DOHH2 (cell line): ENCODE data around the gene ARV1.

ENCODE experiments used
- H3F3A ChIP-seq: fragments of 200-600 bp; sonication (generic), shearing (Covaris generic); 2 replicates; pipeline ENCODE4 v1.6.0; 2016; ENCODE audit warnings: antibody characterized with exemption, mild to moderate bottlenecking; ENCODE audit not compliant: control insufficient read depth, insufficient read depth
- H3K27ac ChIP-seq: fragments of 200-600 bp; sonication (generic); 2 replicates; pipeline ENCODE4 v1.5.1; 2014; ENCODE audit warnings: low read depth, mild to moderate bottlenecking, low read length, moderate library complexity
- H3K27me3 ChIP-seq: fragments of 200-600 bp; sonication (generic); 2 replicates; pipeline ENCODE4 v1.6.1; 2014; ENCODE audit warnings: mild to moderate bottlenecking, low read length, mixed read lengths; ENCODE audit not compliant: control insufficient read depth
- H3K36me3 ChIP-seq: fragments of 200-600 bp; sonication (generic); 2 replicates; pipeline ENCODE4 v1.6.1; 2014; ENCODE audit warnings: mild to moderate bottlenecking, low read length, moderate library complexity, mixed read lengths; ENCODE audit not compliant: control insufficient read depth
- H3K4me1 ChIP-seq: fragments of 200-600 bp; sonication (generic); 2 replicates; pipeline ENCODE4 v1.6.1; 2014; ENCODE audit warnings: mild to moderate bottlenecking, low read length, mixed read lengths; ENCODE audit not compliant: control insufficient read depth
- H3K4me2 ChIP-seq: fragments of 200-600 bp; sonication (generic); 2 replicates; pipeline ENCODE4 v1.6.0; 2014; ENCODE audit warnings: mild to moderate bottlenecking, low read length, moderate library complexity
- H3K4me3 ChIP-seq: fragments of 200-600 bp; sonication (generic); 2 replicates; pipeline ENCODE4 v1.5.1; 2014; ENCODE audit warnings: mild to moderate bottlenecking, low read length, mixed read lengths
- H3K79me2 ChIP-seq: fragments of 200-600 bp; sonication (generic); 2 replicates; pipeline ENCODE4 v1.6.1; 2014; ENCODE audit warnings: mild to moderate bottlenecking, low read length, mixed read lengths; ENCODE audit not compliant: control insufficient read depth
- H3K9me2 ChIP-seq: fragments of 200-600 bp; sonication (generic); replicated peaks from 2 replicates; pipeline ENCODE4 v1.6.1; 2014; ENCODE audit warnings: mild to moderate bottlenecking, low read length, mixed read lengths; ENCODE audit not compliant: control insufficient read depth
- H3K9me3 ChIP-seq: fragments of 200-600 bp; sonication (generic); 2 replicates; pipeline ENCODE4 v1.6.1; 2014; ENCODE audit warnings: antibody characterized with exemption, low read length, mixed read lengths; ENCODE audit not compliant: control insufficient read depth, insufficient read depth
- H4K20me1 ChIP-seq: fragments of 200-600 bp; sonication (generic); 2 replicates; pipeline ENCODE4 v1.6.0; 2014; ENCODE audit warnings: low read depth, mild to moderate bottlenecking, antibody characterized with exemption, low read length, moderate library complexity; ENCODE audit not compliant: control insufficient read depth, insufficient read depth
- EZH2phosphoT487 ChIP-seq: fragments of 200-600 bp; sonication (generic); IDR thresholded peaks from 2 replicates; pipeline ENCODE4 v1.6.1; 2017; ENCODE audit warnings: borderline replicate concordance, mild to moderate bottlenecking, antibody characterized with exemption, low read length, moderate library complexity, mixed read lengths
- TF ChIP-seq, protein P1 (sequence below): fragments of 200-600 bp; sonication (generic); IDR thresholded peaks from one replicate; pipeline ENCODE4 v1.5.1; 2014; ENCODE audit warnings: antibody characterized with exemption, mild to moderate bottlenecking, low read depth, low read length; ENCODE audit not compliant: poor library complexity, severe bottlenecking

The ARV1 gene

DNA sequence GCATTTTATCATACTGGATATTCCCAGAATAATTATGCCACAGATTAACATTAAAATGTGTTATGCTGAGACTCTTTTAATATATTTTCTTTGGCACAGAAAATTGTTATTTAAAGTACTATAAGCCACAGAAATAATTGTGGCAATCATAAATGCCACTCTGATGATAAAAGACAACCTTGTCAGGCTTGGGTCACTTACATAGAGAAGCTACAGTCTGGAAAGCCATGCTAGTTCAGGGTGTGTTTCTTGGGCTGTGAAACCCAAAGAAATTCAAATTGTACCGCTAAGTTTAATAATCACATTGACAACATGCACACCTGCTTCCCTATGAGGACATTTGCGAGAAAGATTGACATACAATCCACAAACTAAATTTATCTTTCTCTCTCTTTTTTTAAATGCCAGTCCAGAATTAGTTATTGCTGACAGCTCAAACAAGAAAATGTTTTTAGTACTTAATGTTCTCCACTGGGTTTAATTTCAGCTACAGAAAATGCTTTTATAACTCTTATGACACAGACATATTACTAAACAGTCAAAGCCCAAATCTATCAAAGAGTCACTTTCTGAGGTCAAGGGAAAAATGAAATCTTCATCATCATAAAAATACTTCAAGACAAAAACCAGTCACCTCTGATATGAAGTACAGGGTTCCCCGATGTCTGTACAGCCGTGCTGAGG is 38.9 kb upstream of the ARV1 start:
- H3K9me3 ChIP-seq: no peaks in the 10 kb centered on the region
- no peaks in the 10 kb centered on the region for H3K79me2 ChIP-seq
- H3K4me2 ChIP-seq: peak overlapping the region; percentile 42
- H3K27ac ChIP-seq: no peak overlapping the region; the same call in 1 of the 2 replicates
- TF ChIP-seq, protein P1, sequence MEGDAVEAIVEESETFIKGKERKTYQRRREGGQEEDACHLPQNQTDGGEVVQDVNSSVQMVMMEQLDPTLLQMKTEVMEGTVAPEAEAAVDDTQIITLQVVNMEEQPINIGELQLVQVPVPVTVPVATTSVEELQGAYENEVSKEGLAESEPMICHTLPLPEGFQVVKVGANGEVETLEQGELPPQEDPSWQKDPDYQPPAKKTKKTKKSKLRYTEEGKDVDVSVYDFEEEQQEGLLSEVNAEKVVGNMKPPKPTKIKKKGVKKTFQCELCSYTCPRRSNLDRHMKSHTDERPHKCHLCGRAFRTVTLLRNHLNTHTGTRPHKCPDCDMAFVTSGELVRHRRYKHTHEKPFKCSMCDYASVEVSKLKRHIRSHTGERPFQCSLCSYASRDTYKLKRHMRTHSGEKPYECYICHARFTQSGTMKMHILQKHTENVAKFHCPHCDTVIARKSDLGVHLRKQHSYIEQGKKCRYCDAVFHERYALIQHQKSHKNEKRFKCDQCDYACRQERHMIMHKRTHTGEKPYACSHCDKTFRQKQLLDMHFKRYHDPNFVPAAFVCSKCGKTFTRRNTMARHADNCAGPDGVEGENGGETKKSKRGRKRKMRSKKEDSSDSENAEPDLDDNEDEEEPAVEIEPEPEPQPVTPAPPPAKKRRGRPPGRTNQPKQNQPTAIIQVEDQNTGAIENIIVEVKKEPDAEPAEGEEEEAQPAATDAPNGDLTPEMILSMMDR: no peak
- TF ChIP-seq EZH2phosphoT487: no peak
- 0 out of 2 replicates have a peak overlapping the region, but pooled peaks have one; percentile 14 for H3K4me3 ChIP-seq
- H4K20me1 ChIP-seq: peaks cover 3% of the 10 kb centered on the region; the same call in 1 of the 2 replicates
- H3K9me2 ChIP-seq: no peaks in the 10 kb centered on the region
- no peaks in the 10 kb centered on the region for H3K27me3 ChIP-seq
- H3F3A ChIP-seq: no peaks in the 10 kb centered on the region
- peaks cover 19% of the 10 kb centered on the region for H3K4me1 ChIP-seq
- peaks cover 34% of the 10 kb centered on the region for H3K36me3 ChIP-seq

DNA sequence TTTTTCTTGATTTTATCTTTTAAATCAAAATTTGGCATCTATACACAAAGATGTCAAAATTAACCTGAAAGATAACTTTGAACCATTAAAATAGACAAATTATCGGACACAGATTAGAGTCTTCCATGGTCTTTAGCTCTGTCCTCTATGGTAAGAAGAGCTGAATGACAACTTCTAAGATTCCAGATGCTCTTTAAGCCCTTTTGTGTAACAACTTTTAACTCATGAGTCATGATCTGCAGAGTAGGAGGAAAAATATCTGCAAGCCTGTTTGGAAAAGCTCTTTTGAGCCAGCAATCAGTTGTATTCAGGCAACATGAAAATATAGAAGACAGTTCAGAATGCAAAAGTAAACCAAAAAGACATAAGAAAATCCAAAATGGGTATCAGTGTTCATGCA is 38.0 kb upstream of the ARV1 start:
- Histone ChIP-seq H3K9me3 (no peaks in the 10 kb centered on the region), H3K4me2 (peak overlapping the region; percentile 42; the same call in 1 of the 2 replicates), H3K27me3 (no peaks in the 10 kb centered on the region)

DNA sequence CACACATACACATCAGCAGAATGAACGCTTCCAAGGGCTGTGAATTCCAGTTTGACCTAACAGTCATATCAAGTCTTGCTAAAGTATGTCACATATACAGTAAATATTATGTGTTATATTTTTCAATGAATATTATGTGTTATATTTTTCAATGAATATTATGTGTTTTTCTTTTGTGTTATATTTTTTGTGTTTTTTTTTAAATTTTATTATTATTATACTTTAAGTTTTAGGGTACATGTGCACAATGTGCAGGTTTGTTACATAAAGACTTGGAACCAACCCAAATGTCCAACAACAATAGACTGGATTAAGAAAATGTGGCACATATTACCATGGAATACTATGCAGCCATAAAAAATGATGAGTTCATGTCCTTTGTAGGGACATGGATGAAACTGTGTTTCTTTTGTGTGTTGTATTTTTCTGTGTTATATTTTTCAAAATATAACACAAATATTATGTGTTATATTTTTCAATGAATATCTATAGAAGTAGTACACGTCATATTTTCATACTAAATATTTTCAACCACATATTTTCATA is 35.8 kb upstream of the ARV1 start:
- Histone ChIP-seq H3K79me2 (no peaks in the 10 kb centered on the region), H3K9me3 (no peaks in the 10 kb centered on the region), H3F3A (no peaks in the 10 kb centered on the region), H3K4me1 (peaks cover 25% of the 10 kb centered on the region), H3K27me3 (no peaks in the 10 kb centered on the region), H3K27ac (no peak overlapping the region), H3K4me3 (no peak overlapping the region), H3K4me2 (no peak overlapping the region), H3K36me3 (peaks cover 42% of the 10 kb centered on the region), H3K9me2 (no peaks in the 10 kb centered on the region), H4K20me1 (peaks cover 3% of the 10 kb centered on the region; the same call in 1 of the 2 replicates)
- no peak for TF ChIP-seq EZH2phosphoT487
- TF ChIP-seq, protein P1: no peak

More for the DNA sequence above, 38.0 kb upstream of the ARV1 start:
- TF ChIP-seq, protein P1: no peak
- TF ChIP-seq EZH2phosphoT487: no peak
- H3K27ac ChIP-seq: no peak overlapping the region
- H3K79me2 ChIP-seq: no peaks in the 10 kb centered on the region
- peaks cover 19% of the 10 kb centered on the region for H3K4me1 ChIP-seq
- peaks cover 3% of the 10 kb centered on the region; the same call in 1 of the 2 replicates for H4K20me1 ChIP-seq
- H3K4me3 ChIP-seq: no peak overlapping the region
- H3K9me2 ChIP-seq: no peaks in the 10 kb centered on the region
- peaks cover 41% of the 10 kb centered on the region for H3K36me3 ChIP-seq
- no peaks in the 10 kb centered on the region for H3F3A ChIP-seq
